SK-MEL-5 (cell line): ENCODE results near the gene MUS81. TPM values are rescaled to one million over a fixed set of nuclear protein-coding genes. Genes with fewer than 3 reads are reported as not detected.

Experiments used
- DNase-seq: peaks from one replicate; pipeline ENCODE4 v3.0.0-alpha.2; 2016; ENCODE audit warnings: low read depth, low spot score
- in situ Hi-C: cut with HindIII; loops from 2 replicates; pipeline ENCODE4 v1.10.0; 2016; ENCODE audit warnings: low sequenced_read_pairs, high pct_unique_total_duplicates, low pct_unique_long_range_greater_than_20kb
- total RNA-seq: library from RNA; depleted of rRNA; stranded (reverse); fragments of >200 nt; shearing (Covaris generic); gene quantifications from 2 replicates; pipeline ENCODE4 v1.2.3, GENCODE V29; 2014

MUS81 gene
- total RNA-seq, 1 experiment from 2014 or later = 18.6 TPM

DNA sequence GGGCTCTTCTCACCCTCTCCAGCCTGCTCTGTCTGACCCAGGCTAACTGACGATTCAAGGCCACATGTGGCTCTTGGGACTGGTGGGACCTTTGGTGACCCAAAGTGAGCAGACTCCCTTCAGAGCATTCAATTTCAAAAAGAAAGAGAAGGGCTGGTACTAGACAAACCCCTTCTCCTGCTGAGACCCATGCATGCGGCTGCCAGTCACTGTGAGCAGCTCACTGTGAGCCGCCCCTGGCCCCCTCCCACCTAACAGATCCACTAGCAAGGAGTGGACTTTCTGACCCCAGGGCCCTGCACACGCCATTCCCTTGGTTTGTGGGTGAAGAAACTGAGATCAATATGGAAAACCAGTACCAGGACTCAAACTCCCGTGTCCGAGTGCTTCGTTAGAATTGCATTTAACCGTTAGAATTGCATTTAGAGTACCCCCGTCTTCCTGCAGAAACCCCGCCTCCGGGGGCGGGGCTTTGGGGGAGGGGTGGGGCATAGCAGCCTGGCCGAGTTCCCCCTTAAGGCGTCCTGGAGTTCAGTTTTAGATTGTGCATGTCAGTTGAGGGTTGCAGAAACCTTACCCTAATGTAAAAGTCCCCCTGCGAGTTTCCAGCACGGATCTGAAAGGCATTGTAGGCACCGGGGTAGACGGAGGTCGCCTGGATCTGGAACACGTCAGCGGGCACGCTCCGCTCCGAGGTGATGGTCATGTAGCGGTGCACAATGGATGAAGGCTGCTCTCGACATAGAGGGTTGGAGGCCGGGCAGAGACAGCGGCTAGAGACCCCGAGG is 7.2 kb downstream of the MUS81 start:
- in situ Hi-C loops = no loop called here
- DNase-seq = no peak

DNA sequence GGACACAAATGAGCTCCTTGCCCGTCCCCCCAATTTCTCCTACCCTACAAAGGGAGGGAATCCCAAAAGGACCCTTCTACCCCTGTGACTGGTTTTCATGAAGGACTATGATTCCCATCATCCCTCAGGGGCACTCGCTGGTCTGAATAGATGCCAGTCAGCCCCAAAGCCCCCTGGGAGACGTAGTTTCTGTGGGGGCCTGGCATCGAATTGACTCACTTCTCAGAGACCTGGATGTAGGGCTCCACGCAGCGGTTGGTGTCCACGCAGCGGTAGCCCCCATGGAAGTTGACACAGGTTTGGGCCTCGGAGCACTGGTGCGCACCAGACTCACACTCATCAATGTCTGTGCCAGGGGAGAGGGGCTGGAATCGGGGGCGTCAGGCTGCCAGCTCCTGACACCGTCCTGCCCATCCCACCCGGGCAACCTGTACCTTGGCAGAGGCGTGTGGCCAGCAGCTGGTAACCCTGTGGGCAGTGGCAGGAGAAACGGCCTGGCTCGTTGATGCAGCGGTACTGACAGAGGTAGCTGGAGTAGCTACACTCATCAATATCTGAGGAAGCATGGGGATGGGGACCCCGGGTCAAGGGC is 7.9 kb downstream of the MUS81 start:
- peak; percentile 42 for DNase-seq
- in situ Hi-C loops = no loop called here

DNA sequence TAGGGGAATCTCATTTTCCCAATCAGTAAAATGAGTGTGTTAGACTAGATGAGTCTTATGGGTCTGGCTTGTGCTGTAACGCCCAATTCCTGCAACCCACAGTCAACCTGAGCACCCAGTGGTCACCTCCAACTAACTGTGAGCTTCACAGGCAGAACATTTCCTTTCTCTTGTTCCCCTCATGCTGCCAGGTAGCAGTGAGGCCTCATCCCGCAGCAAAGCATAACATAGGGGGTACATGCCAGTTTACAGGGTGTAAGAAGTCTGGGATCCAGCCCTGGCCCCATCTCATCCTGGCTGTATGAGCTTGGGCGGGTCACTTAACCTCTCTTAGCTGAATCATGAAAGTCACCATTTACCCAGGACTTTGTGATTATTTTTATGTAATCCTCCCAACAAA is 8.7 kb downstream of the MUS81 start:
- in situ Hi-C loops = no loop called here
- no peak for DNase-seq

DNA sequence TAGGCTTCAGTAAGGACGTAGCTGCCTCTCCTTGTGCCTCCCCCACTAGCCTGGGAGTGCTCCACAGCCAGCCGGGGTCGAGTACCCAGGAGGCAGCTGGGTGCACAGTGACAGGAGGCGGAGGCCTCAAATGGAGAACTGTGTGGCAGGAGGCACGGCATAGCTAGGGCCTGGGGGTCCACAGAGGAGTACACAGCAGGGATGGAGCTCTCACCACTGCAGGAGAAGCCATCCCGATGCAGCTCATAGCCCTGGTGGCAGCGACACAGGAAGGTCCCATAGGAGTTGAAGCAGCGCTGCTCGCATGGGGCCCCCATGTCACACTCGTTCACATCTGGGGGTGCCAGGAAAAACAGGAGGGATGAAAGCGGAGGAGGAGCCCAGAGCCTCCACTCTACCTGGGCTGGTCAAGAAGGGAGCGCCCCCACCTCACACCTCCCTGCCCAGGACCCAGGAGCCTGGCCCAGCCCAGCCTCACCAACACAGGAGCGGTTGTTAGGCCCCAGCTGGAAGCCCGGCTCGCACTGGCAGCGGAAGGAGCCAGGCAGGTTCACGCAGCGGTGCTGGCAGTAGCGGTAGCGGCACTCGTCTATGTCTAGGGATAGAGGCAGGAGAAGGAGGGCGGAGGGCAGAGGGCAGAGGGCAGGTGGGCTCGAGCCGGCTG is 9.5 kb downstream of the MUS81 start:
- in situ Hi-C loops = no loop called here
- no peak for DNase-seq

DNA sequence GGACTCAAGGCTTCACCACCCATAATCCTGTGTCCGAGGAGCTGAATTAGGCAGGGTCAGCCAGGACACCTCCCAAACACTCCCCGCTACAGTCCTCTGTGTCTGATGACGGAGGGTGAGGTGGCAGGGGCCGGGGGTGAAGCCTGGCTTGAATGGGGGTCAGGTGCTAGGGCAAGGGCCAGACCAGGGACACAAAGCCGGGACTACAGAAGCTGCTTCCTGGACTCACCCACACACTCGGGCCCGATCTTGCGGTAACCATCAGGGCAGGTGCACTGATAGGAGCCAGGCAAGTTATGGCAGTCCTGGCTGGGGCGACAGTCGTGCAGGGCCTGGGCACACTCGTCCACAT is 10.1 kb downstream of the MUS81 start:
- no peak for DNase-seq
- in situ Hi-C loops = no loop called here

DNA sequence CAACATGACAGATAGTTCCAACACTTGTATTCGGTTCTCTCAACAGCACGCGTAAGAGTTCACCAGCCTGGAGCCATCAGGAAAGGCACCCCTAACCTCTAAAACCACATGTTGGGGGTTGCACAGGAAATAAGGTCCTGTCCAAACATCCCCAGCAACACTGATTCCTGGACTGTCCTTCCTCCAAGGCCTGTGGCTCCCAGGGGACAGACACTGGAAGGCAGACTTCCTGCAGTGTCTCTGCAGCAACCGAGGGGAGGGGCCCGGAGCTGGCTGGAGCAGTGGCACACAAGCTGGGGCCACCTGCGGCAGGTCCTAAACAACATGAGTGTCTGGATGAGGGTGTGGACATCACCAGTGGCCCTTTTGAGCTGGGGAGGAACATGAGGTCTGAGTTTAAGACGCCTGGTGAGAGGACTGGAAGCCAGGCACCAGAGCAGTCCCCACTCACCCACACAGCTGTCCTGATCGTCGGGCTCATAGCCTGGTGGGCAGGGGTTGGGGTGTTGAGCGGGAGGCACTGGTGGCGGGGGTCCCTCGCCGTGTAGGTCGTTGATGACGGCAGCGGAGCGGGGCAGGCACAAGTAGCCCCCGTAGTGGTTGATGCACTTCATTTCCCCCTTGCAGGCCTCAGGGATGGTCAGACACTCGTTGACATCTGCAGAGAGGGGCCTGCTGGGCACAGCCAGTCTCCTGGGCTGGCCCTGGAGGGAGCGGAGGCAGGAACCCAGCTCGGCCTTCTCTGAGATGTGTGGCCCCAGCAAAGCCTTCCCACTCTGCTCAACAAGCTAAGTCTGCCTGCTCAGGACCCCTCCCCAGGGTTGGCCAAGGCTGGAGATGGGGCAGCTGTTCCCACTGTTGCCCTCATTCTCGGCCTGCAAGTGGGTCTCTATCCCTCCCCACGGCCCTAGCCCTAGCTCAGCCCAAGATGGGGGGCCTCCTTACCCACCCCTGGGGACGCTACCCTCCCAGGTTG is 10.8 kb downstream of the MUS81 start:
- in situ Hi-C loops = no loop called here
- DNase-seq = no peak

DNA sequence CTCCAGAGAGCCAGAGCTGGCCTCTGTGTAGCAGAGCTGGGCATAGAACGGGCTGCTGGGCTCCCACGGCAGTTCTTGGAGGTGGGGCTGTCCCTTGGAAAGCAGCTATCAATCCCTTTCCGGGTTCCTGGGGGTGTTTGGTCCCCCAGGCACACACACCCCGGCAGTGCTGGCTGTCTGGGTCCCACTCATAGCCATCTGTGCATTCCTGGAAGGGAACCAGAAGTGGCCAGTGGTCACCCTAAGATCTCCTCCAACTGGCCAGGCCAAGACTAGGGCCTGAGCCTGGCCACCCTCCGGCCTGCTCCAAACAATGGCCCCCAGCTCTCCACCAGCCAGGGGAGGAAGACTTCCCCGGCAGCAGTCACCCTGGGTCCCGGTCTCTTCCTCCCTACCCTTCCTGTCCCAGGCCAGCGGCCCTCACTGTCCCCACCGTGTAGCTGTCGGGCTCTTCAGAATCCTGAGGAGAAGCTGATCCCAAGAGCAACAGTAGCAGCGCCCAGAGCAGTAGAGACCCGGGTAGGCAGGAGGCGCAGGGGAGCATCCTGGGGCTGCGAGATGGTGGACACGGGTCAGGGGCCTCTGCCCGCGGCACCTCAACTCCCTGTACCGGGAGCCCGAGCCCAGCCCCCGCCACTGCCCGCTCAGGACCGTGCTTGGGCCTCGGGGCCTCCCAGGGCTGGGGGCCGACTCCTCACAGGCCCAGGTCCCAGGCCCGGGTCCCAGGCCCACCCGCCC is 11.7 kb downstream of the MUS81 start:
- in situ Hi-C loops = no loop called here
- no peak for DNase-seq

DNA sequence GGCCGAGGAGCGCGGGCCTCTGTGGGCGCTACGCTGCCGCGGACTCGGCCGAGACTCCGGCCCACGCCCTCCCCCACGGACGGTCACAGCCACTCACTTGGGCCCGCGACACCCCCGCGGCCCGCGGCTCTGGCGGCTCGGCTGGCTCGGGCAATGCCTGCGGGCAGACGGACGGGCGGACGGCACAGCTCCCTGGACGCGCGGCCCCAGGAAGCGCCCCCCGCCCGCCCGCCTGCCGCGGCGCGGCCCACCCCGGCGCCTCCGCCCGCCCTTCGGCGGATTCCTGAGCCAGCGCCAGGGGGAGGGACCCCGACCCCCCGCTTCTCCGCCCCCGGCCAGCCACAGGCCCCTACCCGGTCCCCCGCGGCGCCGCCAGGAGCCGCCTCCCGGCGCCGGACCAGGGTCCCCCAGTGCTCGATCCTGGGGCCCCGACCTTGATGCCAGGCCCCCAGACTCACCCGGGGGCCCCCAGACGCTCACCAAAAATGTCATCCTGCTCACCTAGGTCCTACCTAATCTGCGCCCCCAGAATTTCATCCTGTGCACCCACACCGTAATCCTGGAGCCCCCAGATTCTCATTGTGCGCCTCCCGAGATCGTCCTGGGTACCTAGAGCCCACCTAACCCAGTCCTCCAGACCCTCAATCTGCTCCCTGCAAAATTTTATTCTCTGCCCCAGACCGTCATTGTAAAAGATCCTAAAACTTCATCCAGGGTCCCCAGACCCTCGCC is 12.5 kb downstream of the MUS81 start, which contains the start of gene EFEMP2:
TSS of gene EFEMP2 (minus strand) at position 215 of the 732 bp plus-strand sequence. CDS start 446 bp downstream, outside the sequence.
- in situ Hi-C loops = no loop called here
- no peak for DNase-seq

DNA sequence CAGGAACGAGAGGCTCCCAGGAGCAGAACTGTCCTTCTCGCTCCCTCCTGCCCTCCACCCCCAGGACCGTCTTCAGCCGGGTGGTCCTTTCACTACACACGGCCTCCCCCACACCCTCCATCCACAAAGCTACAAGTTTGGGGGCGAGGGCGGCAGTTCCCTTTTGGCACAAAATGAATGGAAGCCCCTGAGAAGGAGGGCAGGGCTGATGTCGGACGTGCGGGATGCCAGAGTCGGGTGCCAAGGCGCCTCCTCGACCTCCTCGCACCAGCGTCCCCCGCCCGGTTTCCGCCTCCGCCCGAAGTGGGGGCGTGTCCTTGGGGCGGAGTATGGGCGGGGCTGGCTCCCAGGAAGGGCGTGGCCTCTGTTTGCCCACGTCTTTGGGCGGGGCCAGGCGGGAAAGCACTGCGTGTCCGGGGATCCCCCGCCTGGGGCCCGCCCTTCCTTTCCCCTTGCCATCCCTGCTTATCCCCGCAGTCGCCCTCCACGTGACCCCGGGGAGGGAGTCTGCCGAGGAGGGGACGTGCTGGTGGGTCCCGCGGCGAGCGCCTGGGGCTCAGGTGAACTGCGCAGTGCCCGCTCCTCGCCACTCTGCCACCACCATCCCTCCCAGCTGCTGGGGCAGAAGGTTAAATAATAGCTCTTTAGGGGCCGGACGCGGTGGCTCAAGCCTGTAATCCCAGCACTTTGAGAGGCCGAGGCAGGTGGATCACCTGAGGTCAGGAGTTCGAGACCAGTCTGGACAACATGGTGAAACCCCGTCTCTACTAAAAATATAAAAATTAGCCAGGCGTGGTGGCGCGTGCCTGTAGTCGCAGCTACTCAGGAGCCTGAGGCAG is 13.3 kb downstream of the MUS81 start:
- in situ Hi-C loops = no loop called here
- DNase-seq = peak; percentile 83

DNA sequence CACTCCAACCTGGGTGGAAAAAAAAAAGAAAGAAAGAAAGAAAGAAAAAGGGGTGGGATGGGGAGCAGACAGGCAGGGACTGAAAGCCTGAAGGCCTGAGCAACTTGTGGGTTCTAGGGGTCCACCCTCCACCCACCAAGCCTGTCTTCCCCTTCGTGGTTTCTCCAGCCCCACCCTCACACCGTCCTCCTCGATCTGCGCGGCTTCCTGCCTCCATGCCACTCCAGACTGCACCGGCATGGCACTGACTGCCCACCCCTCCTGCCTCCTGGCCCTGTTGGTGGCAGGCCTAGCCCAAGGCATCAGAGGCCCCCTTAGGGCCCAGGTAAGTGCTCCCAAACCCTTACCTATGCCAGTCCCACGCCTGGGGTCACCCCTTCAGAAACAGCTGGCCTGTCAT is 19.4 kb downstream of the MUS81 start, which contains the start of gene CTSW:
TSS of gene CTSW (plus strand) at position 221 of the 400 bp plus-strand sequence. CDS start at position 239, 18 bp downstream.
- in situ Hi-C loops = no loop called here
- no peak for DNase-seq

DNA sequence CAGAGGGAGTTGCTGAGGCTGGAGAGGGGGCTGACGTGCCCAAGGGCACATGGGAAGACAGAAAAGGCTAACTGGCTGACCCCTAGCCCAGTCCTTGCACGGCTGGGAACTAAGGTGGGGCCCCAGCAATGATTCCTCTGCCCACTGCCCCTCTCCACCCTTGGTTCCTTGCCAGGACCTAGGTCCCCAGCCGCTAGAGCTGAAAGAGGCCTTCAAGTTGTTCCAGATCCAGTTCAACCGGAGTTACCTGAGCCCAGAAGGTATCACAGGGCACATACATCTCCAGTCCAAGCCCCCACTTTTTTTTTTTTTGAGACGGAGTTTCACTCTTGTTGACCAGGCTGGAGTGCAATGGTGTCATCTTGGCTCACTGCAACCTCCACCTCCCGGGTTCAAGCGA is 19.8 kb downstream of the MUS81 start:
- in situ Hi-C loops = no loop called here
- no peak for DNase-seq

DNA sequence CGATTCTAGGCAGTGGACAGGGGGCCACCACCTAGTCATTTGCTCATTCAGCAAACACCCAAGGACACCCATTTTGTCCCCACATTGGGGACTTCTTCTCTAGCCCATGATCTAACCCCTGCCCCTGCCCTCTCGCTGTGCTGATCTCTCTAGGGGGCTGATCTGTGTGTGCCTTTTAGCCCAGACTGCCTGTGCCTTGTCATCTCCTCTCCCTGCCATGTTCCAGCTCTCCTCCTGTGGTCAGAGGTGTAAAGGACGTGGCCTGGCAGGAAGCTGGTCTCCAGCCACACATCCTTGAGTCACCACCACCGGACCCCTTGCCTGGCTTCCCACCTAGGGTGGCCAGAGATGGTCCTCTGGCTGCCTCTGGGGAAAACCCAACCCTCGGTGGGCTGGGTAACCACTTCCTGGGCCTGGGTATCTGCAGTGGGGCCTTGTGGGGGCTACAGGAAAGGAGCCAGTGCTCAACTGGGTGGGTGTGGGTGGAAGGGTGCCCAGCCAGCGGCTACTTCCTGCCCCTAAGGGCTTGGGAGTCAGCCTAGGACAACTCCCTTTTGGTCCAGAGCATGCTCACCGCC is 20.7 kb downstream of the MUS81 start:
- in situ Hi-C loops = no loop called here

DNA sequence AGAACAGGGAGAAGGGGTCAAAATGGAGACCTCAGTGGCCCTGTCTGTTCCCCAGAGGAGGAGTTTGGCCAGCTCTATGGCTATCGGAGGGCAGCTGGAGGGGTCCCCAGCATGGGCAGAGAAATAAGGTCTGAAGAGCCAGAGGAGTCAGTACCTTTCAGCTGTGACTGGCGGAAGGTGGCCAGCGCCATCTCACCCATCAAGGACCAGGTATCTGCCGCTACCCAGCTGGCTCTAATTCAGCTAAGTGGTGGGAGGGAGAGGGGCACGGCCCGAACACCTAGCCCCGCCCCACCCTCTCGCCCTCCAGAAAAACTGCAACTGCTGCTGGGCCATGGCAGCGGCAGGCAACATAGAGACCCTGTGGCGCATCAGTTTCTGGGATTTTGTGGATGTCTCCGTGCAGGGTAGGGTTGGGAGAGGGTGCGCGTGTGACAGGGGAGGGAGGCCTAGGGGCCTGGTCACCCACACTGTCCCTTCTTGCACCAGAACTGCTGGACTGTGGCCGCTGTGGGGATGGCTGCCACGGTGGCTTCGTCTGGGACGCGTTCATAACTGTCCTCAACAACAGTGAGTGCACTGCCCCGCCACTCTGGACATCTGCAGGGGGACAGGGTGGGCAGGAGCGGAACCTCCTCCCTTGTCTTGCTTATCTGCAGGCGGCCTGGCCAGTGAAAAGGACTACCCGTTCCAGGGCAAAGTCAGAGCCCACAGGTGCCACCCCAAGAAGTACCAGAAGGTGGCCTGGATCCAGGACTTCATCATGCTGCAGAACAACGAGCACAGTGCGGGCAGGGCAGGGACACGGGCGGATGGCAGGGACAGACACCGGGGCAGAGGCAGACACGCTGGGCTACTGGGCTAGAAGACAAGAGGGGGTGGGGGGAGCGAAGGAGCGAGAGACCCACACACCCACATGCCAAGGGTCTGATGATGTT is 22.2 kb downstream of the MUS81 start:
- DNase-seq = no peak
- in situ Hi-C loops = no loop called here

More for the DNA sequence above, 20.7 kb downstream of the MUS81 start:
- no peak for DNase-seq

DNA sequence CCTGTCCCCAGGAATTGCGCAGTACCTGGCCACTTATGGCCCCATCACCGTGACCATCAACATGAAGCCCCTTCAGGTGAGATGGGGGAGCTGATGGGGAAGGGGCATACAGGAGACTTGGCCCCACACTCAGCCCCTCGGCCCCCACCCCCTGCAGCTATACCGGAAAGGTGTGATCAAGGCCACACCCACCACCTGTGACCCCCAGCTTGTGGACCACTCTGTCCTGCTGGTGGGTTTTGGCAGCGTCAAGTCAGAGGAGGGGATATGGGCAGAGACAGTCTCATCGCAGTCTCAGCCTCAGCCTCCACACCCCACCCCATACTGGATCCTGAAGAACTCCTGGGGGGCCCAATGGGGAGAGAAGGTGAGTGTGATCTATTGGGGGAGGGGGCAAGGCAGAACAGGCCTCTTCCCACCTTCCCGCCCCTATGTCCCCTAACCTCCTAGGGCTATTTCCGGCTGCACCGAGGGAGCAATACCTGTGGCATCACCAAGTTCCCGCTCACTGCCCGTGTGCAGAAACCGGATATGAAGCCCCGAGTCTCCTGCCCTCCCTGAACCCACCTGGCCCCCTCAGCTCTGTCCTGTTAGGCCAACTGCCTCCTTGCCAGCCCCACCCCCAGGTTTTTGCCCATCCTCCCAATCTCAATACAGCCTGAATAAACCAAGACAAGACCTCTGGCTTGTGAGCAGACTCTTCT is 23.0 kb downstream of the MUS81 start:
- no peak for DNase-seq
- in situ Hi-C loops = no loop called here
